Embryonic facial prominence (tissue), 1 donor: Measurements from ENCODE around the gene KLC1.
"Not testable (repeated sequence)": the region's sequence is repeated elsewhere in the genome, so short reads cannot be mapped to it uniquely, and the experiment has no call there.

Experiments
- DNase-seq: peaks from one replicate; pipeline ENCODE4 v3.0.0-alpha.2; 2016; ENCODE audit errors: extremely low spot score

KLC1 gene

DNA sequence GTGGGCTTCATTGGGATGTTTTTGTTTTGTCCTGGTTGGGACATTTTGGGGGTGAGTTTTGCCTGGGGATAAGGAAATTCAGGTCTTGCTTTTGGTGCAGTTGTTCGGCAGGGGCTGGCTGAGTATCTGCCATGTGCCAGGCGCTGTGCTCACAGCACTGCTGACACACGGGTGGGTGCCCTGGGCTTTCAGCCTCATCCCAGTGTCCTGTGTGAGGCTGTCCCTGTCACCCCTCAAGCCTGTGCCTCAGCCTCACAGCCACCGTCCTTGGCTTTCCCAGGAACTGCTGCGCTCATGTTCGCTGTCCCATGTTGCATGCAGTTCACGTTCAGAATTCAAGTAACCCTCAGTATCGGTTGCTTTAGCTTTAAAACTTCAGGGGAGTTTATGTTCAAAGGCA, 61.3 kb downstream of the KLC1 start:
- no peak for DNase-seq

DNA sequence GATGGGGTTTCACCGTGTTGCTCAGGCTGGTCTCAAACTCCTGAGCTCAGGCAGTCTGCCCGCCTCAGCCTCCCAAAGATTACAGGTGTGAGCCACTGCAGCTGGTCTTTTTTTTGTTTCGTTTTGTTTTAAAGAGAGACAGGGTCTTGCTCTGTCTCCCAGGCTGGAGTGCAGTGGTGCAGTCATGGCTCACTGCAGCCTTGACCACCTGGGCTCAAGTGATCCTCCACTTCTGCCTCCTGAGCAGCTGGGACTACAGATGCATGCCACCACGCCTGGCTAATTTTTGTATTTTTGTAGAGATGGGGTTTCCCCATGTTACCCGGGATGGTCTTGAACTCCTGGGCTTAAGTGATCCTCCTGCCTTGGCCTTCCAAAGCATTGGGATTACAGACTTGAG, 62.6 kb downstream of the KLC1 start:
- not testable (repeated sequence) for DNase-seq

DNA sequence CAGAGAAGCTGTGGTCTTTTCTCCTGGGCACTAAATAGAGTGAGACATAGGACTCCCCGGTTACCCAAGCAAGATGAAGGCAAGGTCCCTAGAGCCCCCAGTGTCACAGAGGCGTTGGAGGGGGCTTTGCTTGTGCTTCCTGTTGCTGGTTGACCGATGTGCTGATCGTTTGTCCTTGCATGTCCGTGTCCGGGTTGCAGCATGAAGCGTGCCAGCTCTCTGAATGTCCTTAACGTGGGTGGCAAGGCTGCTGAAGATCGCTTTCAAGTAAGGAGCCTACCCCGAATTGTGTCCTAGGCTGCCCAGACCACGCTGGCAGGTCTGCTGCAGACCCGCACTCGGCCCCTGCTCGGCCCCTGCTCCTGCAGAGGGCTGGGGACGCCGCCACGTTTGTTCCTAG, 63.1 kb downstream of the KLC1 start:
- no peak for DNase-seq

DNA sequence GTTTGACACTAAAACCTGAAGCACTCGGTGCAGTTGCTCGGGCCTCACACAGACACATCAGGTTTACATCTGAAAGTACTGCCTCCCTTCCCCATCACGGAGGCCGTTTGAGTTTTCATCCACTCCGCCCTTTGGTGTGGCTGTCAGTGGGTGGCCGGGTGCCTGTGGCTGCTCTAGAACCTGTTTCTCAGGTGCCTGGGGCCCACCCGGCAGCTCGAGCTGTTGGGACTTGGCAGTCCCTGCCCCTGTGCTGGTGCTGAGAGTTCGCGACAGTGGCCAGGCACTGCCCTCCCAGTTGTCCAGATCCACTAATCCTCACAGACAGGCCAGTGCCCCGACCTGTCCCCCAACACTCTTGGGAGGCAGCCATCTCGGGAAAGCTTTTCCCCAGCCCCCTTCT, 63.9 kb downstream of the KLC1 start:
- DNase-seq = no peak

DNA sequence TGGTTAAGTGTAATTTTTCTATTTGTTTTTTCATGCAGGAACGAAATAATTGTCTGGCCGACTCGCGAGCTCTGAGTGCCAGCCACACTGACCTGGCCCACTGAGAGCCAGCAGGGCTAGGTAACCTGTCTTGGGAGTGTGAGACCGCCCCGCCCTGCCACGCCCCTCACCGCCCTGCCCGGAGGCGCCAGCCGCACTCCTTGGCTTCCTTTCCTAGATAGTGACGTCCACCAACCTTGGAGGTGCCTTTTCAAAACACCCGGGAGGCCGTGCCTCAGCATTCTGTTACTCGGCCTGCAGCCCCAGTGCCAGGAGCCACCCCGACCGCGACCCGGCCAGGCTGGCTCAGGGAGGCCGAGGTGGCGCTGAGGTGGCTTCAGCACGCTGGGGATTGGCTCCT, 64.5 kb downstream of the KLC1 start:
- no peak for DNase-seq

DNA sequence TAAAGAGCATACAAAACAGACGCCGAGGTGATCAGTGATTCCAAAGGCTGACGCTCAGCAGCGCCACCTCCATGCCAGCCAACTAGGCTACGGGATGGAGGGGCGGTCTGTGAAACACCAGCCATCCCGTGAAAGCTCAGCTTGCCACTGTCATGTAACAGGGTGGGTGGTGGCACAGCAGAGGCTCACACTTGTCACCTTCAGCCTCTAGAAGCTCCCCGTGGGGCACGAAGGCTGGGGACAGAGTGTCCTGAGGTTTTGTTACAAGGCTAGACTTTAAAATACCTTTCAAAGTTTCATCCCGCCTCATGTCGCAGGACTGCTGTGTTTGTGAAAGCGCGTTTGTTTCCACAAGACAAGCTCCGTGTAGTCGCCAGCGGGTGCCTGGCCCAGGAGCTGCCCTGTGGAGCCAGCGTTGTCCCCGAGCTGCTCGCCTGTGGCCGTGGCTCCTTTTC, 65.6 kb downstream of the KLC1 start:
- DNase-seq = no peak

DNA sequence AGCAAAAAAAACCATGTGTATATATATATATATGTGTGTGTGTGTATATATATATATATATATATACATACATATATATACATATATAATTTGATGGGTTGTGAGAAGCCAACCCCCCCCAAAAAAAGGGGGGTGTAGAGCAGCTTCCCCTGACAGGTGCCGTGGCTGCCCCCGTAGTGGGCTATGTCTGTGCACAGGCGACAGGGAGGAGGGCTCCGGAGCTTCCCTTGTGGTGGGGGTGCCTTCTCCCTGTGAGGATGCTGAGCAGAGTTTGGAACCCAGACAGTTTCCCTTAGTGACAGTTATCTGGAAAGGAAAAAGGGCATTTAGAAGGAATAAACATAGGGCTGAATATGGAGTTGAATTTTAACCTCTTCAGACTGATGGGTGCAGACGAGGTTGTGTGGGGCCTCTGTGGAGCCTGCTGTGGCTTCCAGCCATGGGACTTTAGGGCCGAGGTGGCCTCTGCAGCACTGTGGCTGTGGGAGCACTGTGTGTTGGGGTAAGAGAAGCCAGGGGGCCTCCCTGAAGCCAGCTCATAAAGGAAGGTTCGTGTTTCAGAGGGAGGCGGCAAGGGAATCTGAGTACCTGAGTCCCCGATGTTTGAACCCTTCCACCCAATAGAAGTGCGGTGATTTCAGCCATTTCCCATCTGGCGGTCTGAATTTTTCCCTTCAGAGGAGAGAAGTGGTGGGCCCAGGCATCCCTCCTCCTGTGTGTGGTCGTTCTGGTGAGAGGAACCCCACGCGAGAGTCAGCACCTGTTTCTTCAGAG, 66.5 kb downstream of the KLC1 start:
- DNase-seq = no peak

DNA sequence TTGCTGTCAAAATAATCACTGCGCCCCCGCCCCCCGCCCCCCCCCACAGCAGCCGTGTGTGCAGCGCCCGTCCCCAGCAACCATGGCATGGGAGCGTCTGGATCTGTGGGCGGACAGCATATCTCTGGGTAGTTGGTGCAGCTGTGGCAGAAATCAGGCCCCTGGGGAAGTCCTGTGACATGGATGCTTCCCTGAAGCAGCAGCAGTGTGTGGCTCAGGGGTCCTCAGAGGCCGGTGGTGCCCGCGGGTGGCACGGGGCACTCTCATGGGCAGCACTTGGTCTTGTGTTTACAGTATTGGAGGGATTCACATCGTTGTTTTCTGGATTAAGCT, 67.0 kb downstream of the KLC1 start:
- DNase-seq = no peak

DNA sequence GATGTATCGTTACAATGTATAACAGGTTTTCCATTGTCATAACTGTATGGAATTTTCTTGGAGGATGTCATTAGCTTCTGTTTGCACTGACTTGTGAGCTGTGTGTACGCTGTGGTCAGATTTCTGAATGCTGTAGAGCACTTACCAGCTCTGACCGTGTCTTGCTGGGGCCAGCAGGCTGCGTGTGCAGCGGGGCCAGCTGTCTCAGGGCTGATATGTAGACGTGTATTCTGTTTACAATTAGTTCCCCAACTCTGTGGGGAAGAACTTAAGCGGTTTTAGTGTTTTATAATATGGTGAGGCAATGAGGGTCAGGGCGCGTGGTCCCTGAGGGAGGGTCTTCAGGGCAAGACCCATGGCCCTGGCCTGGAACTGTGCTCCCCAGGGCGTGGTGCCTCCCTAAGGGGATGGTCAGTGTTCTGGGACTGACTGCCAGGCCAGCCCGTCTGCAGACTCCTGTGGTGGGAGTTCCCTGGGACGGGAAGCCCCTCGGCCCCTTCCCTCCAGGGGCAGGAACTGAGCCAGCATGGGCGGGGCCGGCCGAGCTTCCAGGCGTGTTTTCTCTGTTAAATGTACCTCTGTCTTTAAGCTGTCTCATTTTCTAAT, 67.6 kb downstream of the KLC1 start:
- DNase-seq = no peak

DNA sequence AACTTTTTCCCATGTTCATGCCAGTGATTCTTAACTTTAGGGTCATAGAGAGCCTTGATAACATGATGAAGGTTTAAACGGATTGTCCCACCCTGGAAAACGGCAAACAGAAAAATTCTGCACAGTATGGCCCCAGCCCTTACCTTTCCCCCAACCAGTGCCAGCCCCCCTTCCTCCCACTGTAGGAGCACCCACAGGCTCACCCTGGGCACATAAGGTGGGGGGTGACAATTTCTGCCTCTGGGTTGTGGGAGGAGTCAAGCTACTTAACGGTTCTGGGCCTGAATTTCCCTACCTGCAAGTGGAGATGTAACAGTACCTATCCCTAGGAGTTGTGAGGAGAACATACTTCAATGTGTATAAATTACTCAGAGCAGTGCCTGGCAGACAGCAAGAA, 68.2 kb downstream of the KLC1 start:
- no peak for DNase-seq

DNA sequence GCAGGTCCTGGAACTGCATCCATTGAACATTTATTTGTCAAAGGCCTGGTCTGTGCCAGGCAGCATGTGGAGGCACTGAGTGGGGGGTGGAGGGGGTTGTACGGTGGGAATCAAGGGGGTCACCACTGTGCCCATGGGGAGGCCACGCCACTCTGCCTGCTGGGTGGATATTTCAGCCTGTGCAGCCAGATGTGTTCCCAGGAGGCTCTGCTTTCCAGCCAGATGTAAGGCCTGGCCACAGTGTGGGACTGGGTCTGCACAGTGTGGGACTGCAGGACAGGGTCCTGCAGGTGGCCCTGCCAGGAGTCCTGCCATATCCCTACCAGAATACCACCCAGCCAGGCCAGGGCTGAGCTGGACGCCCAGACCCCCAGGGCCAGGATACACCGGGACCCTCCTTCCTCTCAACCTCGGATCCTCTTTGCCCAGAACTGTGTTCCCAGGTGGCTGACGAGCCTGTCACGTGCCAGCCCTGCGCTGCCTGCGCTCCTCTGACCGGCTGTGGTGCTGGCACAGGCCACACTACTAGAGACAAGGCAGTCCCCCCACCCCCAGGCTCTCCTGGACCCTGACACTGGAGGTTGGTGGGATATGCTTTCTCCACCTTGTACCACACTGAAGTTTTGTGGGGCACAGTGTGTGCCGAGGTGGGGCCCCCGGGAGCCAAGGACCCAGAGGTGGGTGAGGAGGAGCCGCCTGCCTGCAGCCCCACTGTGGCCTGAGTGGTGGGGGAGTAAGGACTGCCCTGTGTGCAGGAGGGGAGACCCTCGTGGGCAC, 68.8 kb downstream of the KLC1 start:
- DNase-seq = no peak

DNA sequence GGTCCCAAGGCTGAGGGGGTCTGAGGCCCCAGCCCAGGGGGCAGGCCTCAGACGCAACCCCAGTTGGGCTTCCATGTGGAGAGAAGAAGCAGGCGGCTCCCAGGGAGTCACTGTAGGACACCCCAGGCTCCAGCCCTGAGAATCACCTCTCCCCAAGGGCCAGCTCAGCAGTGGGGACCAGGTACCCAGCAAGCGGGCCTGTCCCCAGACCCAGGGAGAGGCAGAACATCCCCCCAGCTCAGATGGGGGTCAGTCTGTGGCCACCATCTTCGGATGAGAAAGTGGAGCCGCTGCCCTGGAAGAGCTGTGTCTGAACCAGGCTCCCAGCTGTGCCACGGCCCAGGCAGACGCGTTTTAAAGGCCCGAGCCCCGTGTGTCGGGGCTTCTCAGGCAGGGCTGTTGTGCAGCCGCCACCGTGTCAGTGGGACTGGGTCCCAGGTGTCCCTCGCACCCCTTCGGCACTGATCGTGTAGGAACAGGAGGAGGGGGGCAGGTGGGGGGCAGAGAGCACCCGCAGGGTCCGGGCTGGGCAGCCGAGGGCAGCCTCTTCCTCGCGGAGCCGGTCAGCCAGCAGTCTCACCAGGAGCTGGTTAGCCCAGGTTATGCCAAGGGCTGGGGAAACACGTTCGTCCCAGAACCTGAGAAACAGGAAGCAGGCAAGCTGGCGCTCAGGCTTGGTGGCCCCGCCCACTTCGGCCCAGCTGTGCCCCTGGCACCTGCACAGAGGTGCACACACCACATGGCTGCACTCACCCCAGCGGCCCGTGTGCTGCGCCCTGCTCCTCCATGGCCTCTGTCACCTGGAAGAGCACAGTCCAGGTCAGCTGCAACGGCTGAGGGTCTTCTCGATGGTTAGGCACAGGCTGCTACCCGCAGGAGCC, 69.6 kb downstream of the KLC1 start:
- no peak for DNase-seq

DNA sequence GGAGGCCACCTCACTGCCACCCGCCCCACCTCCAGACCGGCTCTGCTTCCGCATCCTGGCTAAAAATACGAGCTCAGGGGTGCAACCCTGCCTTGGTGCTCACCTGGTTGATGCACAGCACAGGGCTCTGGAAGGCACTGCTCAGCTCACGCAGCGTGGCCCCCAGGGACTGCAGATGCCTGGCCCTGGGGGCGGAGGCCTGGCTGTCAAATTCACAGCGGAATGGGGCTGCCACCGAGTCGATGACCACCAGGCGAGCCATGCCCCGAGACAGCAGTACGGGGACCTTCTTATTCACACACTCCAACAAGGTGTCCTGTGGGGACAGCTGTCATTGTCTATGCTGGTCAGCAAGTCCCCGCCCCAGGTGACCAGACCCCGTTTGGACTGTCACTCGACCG, 70.2 kb downstream of the KLC1 start:
- DNase-seq = no peak

DNA sequence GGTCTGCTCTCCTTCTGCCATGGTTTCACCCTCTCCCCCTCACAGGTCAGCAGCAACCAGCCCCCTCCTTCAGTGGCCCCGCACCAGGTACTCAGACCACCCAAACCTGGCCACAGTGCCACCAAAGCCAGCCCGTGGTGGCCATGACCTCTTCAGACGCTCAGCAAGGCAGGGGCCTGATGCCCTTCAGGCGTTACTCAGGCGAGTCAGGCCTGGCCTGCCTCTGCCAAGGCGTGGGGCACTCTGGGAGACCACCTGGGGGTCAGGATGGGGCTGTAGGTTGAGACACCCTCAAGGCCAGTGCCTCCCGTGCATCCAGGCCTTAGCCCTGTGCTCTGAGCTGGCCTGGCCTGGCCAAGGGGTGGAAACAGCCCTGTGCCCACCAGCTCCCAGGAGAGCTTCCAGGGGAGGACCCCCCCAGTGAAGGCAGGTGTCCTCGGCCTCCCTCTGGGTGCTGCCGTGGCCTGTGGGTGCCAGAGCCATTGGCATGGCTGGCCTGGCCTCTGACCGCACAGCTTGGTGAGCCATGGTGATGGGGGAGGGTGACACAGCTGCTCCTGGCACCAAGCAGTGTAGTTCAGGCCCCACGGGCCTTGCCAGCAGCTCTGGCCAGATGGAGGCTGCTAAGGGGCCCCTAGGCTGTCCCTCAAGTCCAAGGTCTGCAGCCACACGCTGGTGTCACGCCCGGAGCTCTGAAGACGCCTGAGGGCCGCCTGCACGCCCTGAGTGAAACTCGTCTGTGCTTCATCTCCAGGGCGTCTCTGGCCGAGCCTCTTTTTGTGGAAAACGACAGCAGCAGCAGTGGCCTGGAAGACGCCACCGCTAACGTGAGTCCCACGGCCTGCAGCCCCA, 71.1 kb downstream of the KLC1 start:
- DNase-seq = no peak

DNA sequence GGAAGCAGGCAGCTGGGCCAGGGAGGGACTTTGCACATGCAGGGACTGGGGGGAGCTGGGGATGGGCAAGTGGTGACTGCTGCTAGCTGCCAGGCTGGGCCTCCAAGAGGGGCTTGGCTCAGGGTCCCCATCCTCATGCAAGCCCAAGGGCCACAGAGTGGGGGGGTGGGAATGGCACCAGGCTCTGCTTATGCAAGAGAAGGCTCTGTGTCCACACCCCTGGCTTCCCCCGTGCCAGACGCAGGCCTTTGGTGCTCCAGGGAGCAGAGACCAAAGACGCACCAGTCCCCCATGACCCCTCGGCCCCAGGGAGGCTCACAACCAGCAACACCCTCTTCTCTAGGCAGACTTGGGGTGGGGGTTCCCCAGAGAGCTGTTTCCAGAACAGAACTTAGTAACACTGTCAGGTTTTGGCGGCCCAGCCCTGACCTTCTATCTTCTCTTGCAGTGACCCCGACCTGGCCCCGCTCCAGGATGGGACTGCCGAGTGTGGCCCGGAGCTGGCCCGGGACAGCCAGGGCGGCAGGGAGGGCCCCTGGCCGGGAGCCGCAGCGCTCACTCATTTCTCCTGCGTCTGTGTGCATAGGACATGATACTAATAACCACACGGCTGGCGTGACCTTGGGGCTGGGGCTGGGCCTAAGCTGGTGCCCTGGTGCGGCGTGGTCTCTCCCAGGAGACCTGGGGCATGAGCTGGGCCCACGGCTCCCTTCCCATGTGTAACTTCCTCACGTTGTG, 71.9 kb downstream of the KLC1 start:
- no peak for DNase-seq

DNA sequence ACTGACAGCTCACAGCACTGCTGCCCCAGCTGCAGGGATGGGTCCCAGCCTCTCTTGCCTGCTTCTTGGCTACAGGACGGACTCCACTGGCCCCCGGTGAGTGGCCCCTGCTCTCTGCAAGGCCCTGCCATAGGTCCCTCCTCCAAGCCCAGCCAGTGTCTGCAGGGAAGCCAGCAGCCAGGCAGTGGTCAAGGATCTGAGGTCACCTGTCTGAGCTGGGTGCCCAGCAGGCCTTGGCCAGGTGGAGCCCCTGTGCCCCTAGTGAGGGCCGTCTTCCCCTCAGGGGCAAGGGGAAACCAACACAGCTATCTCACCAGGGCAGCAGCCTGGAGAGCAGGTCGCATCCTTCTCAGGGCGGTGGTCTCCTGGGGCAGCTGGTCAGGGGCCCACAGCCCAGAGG, 73.1 kb downstream of the KLC1 start:
- no peak for DNase-seq

DNA sequence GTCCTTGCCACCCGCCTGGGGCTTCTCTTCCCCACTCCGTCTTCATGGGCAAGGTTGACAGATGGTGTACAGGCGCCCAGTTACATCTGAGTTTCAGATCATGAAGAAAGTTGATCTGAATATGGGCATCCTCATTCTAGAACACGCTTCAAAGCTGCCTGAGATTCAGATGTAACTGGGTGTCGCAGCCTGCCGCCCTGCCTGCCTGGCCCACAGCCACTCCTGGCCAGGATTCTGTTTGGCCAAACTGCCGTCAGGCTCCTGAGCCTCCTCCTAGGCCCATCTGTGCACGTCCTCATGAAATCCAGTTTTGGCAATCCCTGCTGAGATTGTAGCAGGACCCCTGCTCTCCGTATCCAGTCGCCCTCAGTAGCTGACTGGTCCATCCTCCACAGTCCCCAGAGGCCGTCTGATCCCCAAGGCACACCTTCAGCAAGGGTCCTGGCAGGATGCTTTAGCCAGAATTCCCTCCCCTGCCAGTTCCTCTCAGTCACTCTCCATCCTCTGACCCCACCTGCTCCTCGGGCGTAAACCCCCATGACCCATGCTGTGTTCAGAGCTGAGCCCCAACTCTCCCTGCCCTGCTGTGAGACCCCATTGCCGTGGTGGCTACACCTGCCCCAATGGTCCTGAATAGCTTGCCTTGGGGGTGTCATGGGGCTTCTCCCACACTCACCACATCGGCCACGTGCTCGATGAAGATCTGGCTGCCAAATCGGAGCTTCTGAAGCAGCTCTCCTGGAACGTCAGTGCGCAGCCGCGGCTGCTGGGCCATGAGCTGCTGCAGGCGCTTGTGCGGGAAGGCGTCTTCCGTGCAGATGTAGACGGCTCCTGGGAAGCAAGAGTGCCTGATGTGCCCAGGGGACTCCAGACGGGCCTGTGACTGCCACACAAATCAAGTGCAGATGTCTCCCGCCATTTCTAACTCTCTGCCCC, 73.8 kb downstream of the KLC1 start:
- DNase-seq = no peak

DNA sequence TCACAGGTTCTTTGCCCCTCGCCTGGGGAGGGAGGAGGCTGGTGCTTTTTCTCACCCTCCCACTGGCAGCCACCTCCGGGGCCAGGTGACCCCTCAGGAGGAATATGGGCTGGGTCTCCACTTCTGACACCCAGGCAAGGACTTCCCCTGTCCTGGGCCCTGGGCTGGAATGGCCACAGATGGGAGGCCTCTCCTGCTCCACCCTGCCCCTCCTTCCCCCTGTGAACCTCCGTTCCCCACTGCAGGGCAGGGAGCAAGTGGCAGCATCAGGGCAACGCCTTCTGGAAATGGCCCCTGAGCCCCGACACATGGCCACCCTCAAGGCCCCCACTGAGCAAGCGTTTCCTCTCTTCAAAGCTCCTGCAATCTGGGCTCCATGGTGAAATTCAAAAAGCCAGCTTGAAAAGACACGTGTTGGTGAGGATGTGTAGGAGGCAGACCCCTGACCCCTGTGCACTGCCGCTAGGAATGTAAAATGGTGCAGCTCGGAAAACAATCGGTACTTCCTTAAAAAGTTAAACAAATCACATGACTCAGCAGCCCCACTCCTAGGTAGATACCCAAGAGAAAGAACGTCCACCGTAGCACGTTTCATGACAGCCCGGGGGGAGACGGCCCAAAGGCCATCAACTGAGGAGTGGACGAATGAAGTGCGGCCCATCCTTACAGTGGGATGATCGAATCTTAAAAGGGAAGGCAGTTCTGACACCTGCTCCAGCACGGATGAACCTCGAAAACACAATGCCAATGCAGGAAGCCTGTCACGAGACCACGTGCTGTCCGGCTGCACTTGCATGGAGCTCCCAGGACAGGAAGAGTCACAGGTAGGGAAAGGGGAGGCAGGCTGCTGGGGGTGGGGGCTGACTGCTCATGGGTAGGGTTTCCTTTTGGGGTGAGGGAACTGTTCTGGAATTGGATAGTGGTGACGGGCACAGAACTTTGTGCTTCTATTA, 74.7 kb downstream of the KLC1 start:
- DNase-seq = no peak
